ENCODE measurements around the gene ANKRA2. TPM values are rescaled to one million over a fixed set of nuclear protein-coding genes. Genes with fewer than 3 reads are reported as not detected.

Gene ANKRA2
- total and polyA plus RNA-seq, 10 of the 15 experiments (the other 5 are each of a cell fraction or from before 2014, with no cell fraction given), result 12.3 to 47.1 (median 21.9) TPM

DNA sequence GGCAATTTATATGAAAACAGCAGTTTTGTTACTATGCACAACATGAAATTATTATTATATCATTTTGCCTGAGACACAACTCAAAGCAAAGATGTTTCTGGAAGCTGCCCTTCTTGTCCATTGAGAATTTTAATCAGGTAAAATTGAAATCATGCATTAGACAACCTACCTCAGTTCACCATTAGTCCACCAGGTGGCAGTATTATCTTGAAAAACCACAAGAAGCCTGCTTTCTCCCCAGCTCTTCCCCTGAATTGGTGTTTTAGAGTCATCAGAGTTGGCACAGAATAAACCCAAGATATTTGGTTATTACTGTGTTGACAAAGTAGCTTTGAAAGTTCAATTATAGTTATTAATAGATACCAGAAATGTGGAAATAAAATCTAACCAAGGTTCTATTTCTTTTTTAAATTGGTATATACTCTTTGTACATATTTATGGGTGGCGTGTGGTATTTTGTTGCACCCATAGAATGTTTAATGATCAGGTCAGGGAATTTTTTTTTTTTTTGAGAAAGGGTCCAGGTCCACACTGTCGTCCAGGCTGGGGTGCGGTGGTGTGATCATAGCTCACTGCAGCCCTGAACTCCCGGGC lies 25.8 kb upstream of the ANKRA2 start:
- Histone ChIP-seq H3K9ac (ENCODE audit: control insufficient read depth, insufficient read depth, low read length) (no peak overlapping the region), H3K4me2 (ENCODE audit: control insufficient read depth, insufficient read depth) (no peak overlapping the region), H3K27me3 (replicated peaks in 1 of 2; ENCODE audit: control insufficient read depth in 2 of 2, insufficient read depth in 2 of 2, low read length in 1 of 2) (no peaks in the 10 kb centered on the region), H2AFZ (ENCODE audit: control insufficient read depth, low read depth, low read length) (no peak overlapping the region), H3K4me1 (ENCODE audit: control insufficient read depth, insufficient read depth, low read length) (no peaks in the 10 kb centered on the region), H3K36me3 (ENCODE audit: control insufficient read depth in 2 of 2, insufficient read depth in 2 of 2, low read length in 1 of 2) (no peaks in the 10 kb centered on the region), H3K27ac (ENCODE audit: control insufficient read depth, insufficient read depth) (no peak overlapping the region), H4K20me1 (ENCODE audit: control insufficient read depth, insufficient read depth) (no peaks in the 10 kb centered on the region), H3K79me2 (ENCODE audit: control insufficient read depth, insufficient read depth, low read length) (no peaks in the 10 kb centered on the region), H3K4me3 (no peak overlapping the region), H3K9me3 (replicated peaks; ENCODE audit: control insufficient read depth, insufficient read depth, low read length) (no peaks in the 10 kb centered on the region)
- FAIRE-seq, result peak; percentile 95
- POLR2A ChIA-PET, result interaction anchor here (1.3 kb wide), 1 partner anchor 200 kb away, joined by 5 read pairs; no protein-coding TSS in a partner anchor
- RAD21 ChIA-PET (ENCODE audit: unreplicated experiment), result interaction anchor here (0.7 to 13.5 kb wide), 31 partner anchors 20 to 1058 kb away, joined by 3 to 302 read pairs (median 5); partner anchors contain the start of gene ARHGEF28
- peak; percentile 88 for ATAC-seq
- SMC1A ChIA-PET (ENCODE audit: uncharacterized antibody, unreplicated experiment), result interaction anchor here (0.6 to 15.3 kb wide), 57 partner anchors 9 to 1733 kb away, joined by 3 to 415 read pairs (median 5); partner anchors contain the start of gene ARHGEF28
- WGBS (ENCODE audit: insufficient coverage, insufficient replicate concordance, low lambda C conversion rate, missing lambda C conversion rate), result 62% methylated on average over 4 of the region's 4 CpGs
- in situ Hi-C loops (cut with MboI) (loop anchor here (5.0 kb wide), 1 partner anchor 201 kb away; no protein-coding TSS in a partner anchor), intact Hi-C loops (cut with micrococcal nuclease; ENCODE audit: unreplicated experiment) (loop anchor here (1.0 to 2.0 kb wide), 4 partner anchors 102 to 1058 kb away; no protein-coding TSS in a partner anchor)
- CTCF ChIA-PET, result interaction anchor here (0.6 to 14.3 kb wide), 57 partner anchors 9 to 1076 kb away, joined by 3 to 565 read pairs (median 5); partner anchors contain the start of genes ANKRA2 and UTP15
- DNase-seq (ENCODE audit: low read depth, low spot score), result peak; percentile 28
- no TSS peak for BruUV-seq (replicated peaks)
- TF ChIP-seq MXI1 (IDR thresholded peaks at IDR 0.05; ENCODE audit: low read depth, low read length), result no peak
- no peak for TF ChIP-seq NFYA (IDR thresholded peaks at IDR 0.05; ENCODE audit: borderline replicate concordance, low read depth, low read length)
- no peak for TF ChIP-seq SPI1 (IDR thresholded peaks at IDR 0.05; ENCODE audit: borderline replicate concordance, insufficient read depth, low read depth, low read length)
- no peak for TF ChIP-seq LARP7 (IDR thresholded peaks at IDR 0.05)
- TF ChIP-seq EGR1 (IDR thresholded peaks at IDR 0.05; ENCODE audit: borderline replicate concordance in 1 of 2, low read depth in 2 of 2, low read length in 2 of 2), result no peak
- TF ChIP-seq, protein P1, sequence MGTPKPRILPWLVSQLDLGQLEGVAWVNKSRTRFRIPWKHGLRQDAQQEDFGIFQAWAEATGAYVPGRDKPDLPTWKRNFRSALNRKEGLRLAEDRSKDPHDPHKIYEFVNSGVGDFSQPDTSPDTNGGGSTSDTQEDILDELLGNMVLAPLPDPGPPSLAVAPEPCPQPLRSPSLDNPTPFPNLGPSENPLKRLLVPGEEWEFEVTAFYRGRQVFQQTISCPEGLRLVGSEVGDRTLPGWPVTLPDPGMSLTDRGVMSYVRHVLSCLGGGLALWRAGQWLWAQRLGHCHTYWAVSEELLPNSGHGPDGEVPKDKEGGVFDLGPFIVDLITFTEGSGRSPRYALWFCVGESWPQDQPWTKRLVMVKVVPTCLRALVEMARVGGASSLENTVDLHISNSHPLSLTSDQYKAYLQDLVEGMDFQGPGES (IDR thresholded peaks at IDR 0.05), result no peak
- TF ChIP-seq FOXM1 (IDR thresholded peaks at IDR 0.05; ENCODE audit: low read depth, low read length), result 0 out of 2 replicates have a peak, but pooled peaks have one; percentile 22
- no peak for TF ChIP-seq KDM1A (IDR thresholded peaks at IDR 0.05; ENCODE audit: borderline replicate concordance)
- TF ChIP-seq, protein P2, sequence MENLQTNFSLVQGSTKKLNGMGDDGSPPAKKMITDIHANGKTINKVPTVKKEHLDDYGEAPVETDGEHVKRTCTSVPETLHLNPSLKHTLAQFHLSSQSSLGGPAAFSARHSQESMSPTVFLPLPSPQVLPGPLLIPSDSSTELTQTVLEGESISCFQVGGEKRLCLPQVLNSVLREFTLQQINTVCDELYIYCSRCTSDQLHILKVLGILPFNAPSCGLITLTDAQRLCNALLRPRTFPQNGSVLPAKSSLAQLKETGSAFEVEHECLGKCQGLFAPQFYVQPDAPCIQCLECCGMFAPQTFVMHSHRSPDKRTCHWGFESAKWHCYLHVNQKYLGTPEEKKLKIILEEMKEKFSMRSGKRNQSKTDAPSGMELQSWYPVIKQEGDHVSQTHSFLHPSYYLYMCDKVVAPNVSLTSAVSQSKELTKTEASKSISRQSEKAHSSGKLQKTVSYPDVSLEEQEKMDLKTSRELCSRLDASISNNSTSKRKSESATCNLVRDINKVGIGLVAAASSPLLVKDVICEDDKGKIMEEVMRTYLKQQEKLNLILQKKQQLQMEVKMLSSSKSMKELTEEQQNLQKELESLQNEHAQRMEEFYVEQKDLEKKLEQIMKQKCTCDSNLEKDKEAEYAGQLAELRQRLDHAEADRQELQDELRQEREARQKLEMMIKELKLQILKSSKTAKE (IDR thresholded peaks at IDR 0.05; ENCODE audit: low read depth, poor library complexity, severe bottlenecking), result no peak
- TF ChIP-seq, protein P3, sequence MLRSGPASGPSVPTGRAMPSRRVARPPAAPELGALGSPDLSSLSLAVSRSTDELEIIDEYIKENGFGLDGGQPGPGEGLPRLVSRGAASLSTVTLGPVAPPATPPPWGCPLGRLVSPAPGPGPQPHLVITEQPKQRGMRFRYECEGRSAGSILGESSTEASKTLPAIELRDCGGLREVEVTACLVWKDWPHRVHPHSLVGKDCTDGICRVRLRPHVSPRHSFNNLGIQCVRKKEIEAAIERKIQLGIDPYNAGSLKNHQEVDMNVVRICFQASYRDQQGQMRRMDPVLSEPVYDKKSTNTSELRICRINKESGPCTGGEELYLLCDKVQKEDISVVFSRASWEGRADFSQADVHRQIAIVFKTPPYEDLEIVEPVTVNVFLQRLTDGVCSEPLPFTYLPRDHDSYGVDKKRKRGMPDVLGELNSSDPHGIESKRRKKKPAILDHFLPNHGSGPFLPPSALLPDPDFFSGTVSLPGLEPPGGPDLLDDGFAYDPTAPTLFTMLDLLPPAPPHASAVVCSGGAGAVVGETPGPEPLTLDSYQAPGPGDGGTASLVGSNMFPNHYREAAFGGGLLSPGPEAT (IDR thresholded peaks at IDR 0.05; ENCODE audit: low read depth), result no peak
- no peak for TF ChIP-seq SRF (IDR thresholded peaks at IDR 0.05; ENCODE audit: low read depth in 2 of 2, low read length in 2 of 2)
- TF ChIP-seq POLR2A (IDR thresholded peaks at IDR 0.05; ENCODE audit: low read depth, low read length), result no peak
- TF ChIP-seq EED (IDR thresholded peaks at IDR 0.05; ENCODE audit: low read depth), result no peak
- TF ChIP-seq TBL1XR1 (IDR thresholded peaks at IDR 0.05; ENCODE audit: low read depth, low read length), result no peak
- peak; percentile 98 for TF ChIP-seq SMC3 (IDR thresholded peaks at IDR 0.05; ENCODE audit: borderline replicate concordance, low read length)
- TF ChIP-seq NKRF (conservative IDR thresholded peaks at IDR 0.05), result no peak
- peak; percentile 96 for TF ChIP-seq RAD21 (IDR thresholded peaks at IDR 0.05; ENCODE audit: insufficient read depth, low read depth, low read length)
